Astrocyte (in vitro differentiated cells and primary cell): Measurements from ENCODE around the gene GPR39. TPM values are rescaled to one million over a fixed set of nuclear protein-coding genes. Genes with fewer than 3 reads are reported as not detected.

Experiments
- DNase-seq: peaks from one replicate; pipeline ENCODE4 v3.0.0-alpha.2; 2010; ENCODE audit warnings: low read depth
- FAIRE-seq: peaks from 2 replicates; lab custom pipeline; 2011; peaks lifted over from hg19 to GRCh38; lab: Jason Lieb, UNC
- H2AFZ ChIP-seq: 2 replicates; pipeline ENCODE4 v1.6.0; 2012; ENCODE audit warnings: low read depth, low read length, inconsistent platforms
- H3K27ac ChIP-seq: 2 replicates; pipeline ENCODE4 v1.5.1; 2011; ENCODE audit warnings: low read depth, low read length, inconsistent platforms
- H3K27me3 ChIP-seq: 2 replicates; pipeline ENCODE4 v1.6.0; 2011; ENCODE audit warnings: low read length, inconsistent platforms; ENCODE audit not compliant: insufficient read depth
- H3K36me3 ChIP-seq: 2 replicates; pipeline ENCODE4 v1.5.1; 2011; ENCODE audit warnings: low read length, inconsistent platforms; ENCODE audit not compliant: insufficient read depth
- H3K4me1 ChIP-seq: 2 replicates; pipeline ENCODE4 v1.5.1; 2011; ENCODE audit warnings: low read length, inconsistent platforms; ENCODE audit not compliant: insufficient read depth
- H3K4me2 ChIP-seq: 2 replicates; pipeline ENCODE4 v1.6.0; 2012; ENCODE audit warnings: low read length, inconsistent platforms
- H3K4me3 ChIP-seq: 2 replicates; pipeline ENCODE4 v1.5.1; 2011; ENCODE audit warnings: low read depth, mild to moderate bottlenecking, low read length, inconsistent platforms; ENCODE audit not compliant: insufficient read depth
- H3K79me2 ChIP-seq: 2 replicates; pipeline ENCODE4 v1.6.0; 2012; ENCODE audit warnings: mild to moderate bottlenecking, low read length, inconsistent platforms; ENCODE audit not compliant: insufficient read depth
- H3K9ac ChIP-seq: 2 replicates; pipeline ENCODE4 v1.6.0; 2012; ENCODE audit warnings: mild to moderate bottlenecking, low read length, inconsistent platforms
- H3K9me3 ChIP-seq: 2 replicates; pipeline ENCODE4 v1.5.1; 2012; ENCODE audit warnings: low read depth, mild to moderate bottlenecking, low read length, inconsistent platforms; ENCODE audit not compliant: insufficient read depth
- H4K20me1 ChIP-seq: 2 replicates; pipeline ENCODE4 v1.6.0; 2012; ENCODE audit warnings: low read length, inconsistent platforms; ENCODE audit not compliant: insufficient read depth
- H3K27ac Mint-ChIP-seq: one replicate; pipeline ENCODE4 v1.8.0; 2021; ENCODE audit warnings: mild to moderate bottlenecking, mixed read lengths; ENCODE audit not compliant: unreplicated experiment
- H3K27me3 Mint-ChIP-seq: one replicate; pipeline ENCODE4 v1.8.0; 2021; ENCODE audit warnings: low read depth, mixed read lengths; ENCODE audit not compliant: unreplicated experiment
- H3K36me3 Mint-ChIP-seq: one replicate; pipeline ENCODE4 v1.8.0; 2021; ENCODE audit warnings: low read depth, mixed read lengths; ENCODE audit not compliant: unreplicated experiment
- H3K4me1 Mint-ChIP-seq: one replicate; pipeline ENCODE4 v1.8.0; 2021; ENCODE audit warnings: low read depth, mixed read lengths; ENCODE audit not compliant: unreplicated experiment
- H3K4me3 Mint-ChIP-seq: one replicate; pipeline ENCODE4 v1.8.0; 2021; ENCODE audit warnings: mild to moderate bottlenecking, moderate library complexity, mixed read lengths; ENCODE audit not compliant: unreplicated experiment
- H3K9me3 Mint-ChIP-seq: one replicate; pipeline ENCODE4 v1.8.0; 2021; ENCODE audit warnings: mild to moderate bottlenecking, mixed read lengths; ENCODE audit not compliant: unreplicated experiment
- EZH2 ChIP-seq: IDR thresholded peaks from 2 replicates; pipeline ENCODE4 v1.6.1; 2012; ENCODE audit warnings: mild to moderate bottlenecking, low read length, inconsistent platforms; ENCODE audit not compliant: insufficient read depth
- total RNA-seq: library from RNA; stranded (reverse); gene quantifications from 2 replicates; pipeline ENCODE4 v1.2.1, GENCODE V29; 2021
- TF ChIP-seq, protein P1 (sequence below): IDR thresholded peaks from 2 replicates; pipeline ENCODE4 v1.5.1; 2011; ENCODE audit warnings: low read depth, mild to moderate bottlenecking, inconsistent platforms, low read length, moderate library complexity; ENCODE audit not compliant: insufficient read depth

The GPR39 gene
- total RNA-seq, 1 donor from 2014 or later, result 4.4 TPM

- FAIRE-seq, result no peak
- H3K4me3 ChIP-seq, result no peak overlapping the region
- no peak for DNase-seq
These were observed 6.1 kb downstream of the GPR39 start for GRCh38 chr2:132422736-132423135.

GRCh38 chr2:132424526-132425121 lies 8.0 kb downstream of the GPR39 start:
- no peaks in the 10 kb centered on the region for H4K20me1 ChIP-seq
- peak; percentile 58 for DNase-seq
- FAIRE-seq, result no peak
- no peaks in the 10 kb centered on the region for H3K27me3 ChIP-seq
- H3K27me3 Mint-ChIP-seq, result peaks cover 2% of the 10 kb centered on the region
- no peak overlapping the region for H3K4me3 ChIP-seq
- H3K36me3 Mint-ChIP-seq, result peaks cover 3% of the 10 kb centered on the region
- no peak overlapping the region for H3K4me2 ChIP-seq
- peaks cover 14% of the 10 kb centered on the region for H3K4me1 Mint-ChIP-seq
- H3K27ac Mint-ChIP-seq, result no peak overlapping the region
- no peaks in the 10 kb centered on the region for H3K4me1 ChIP-seq
- H3K9me3 Mint-ChIP-seq, result peaks cover 3% of the 10 kb centered on the region
- H3K9ac ChIP-seq, result no peak overlapping the region
- no peak overlapping the region for H3K4me3 Mint-ChIP-seq
- no peak overlapping the region for H3K27ac ChIP-seq
- no peak for TF ChIP-seq EZH2
- TF ChIP-seq, protein P1, sequence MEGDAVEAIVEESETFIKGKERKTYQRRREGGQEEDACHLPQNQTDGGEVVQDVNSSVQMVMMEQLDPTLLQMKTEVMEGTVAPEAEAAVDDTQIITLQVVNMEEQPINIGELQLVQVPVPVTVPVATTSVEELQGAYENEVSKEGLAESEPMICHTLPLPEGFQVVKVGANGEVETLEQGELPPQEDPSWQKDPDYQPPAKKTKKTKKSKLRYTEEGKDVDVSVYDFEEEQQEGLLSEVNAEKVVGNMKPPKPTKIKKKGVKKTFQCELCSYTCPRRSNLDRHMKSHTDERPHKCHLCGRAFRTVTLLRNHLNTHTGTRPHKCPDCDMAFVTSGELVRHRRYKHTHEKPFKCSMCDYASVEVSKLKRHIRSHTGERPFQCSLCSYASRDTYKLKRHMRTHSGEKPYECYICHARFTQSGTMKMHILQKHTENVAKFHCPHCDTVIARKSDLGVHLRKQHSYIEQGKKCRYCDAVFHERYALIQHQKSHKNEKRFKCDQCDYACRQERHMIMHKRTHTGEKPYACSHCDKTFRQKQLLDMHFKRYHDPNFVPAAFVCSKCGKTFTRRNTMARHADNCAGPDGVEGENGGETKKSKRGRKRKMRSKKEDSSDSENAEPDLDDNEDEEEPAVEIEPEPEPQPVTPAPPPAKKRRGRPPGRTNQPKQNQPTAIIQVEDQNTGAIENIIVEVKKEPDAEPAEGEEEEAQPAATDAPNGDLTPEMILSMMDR, result no peak
- no peak overlapping the region for H2AFZ ChIP-seq
- peaks cover 20% of the 10 kb centered on the region for H3K79me2 ChIP-seq
- no peaks in the 10 kb centered on the region for H3K36me3 ChIP-seq
- no peaks in the 10 kb centered on the region for H3K9me3 ChIP-seq

More at GRCh38 chr2:132422736-132423135, 6.1 kb downstream of the GPR39 start:
- Histone ChIP-seq H3K9me3 (no peaks in the 10 kb centered on the region), H3K9ac (no peak overlapping the region), H3K27ac (no peak overlapping the region), H3K4me1 (no peaks in the 10 kb centered on the region), H3K27me3 (no peaks in the 10 kb centered on the region), H3K36me3 (no peaks in the 10 kb centered on the region), H2AFZ (no peak overlapping the region), H3K4me2 (no peak overlapping the region), H3K79me2 (peaks cover 31% of the 10 kb centered on the region), H4K20me1 (no peaks in the 10 kb centered on the region)
- H3K36me3 Mint-ChIP-seq, result peaks cover 3% of the 10 kb centered on the region
- no peak overlapping the region for H3K27ac Mint-ChIP-seq
- TF ChIP-seq, protein P1, result no peak
- TF ChIP-seq EZH2, result no peak
- H3K4me3 Mint-ChIP-seq, result no peak overlapping the region
- H3K9me3 Mint-ChIP-seq, result peaks cover 3% of the 10 kb centered on the region
- H3K4me1 Mint-ChIP-seq, result peaks cover 20% of the 10 kb centered on the region
- H3K27me3 Mint-ChIP-seq, result peaks cover 2% of the 10 kb centered on the region

- peaks cover 9% of the 10 kb centered on the region for H3K4me1 Mint-ChIP-seq
- no peak overlapping the region for H3K27ac ChIP-seq
- no peak for FAIRE-seq
These were observed 9.4 kb downstream of the GPR39 start for GRCh38 chr2:132426033-132426432.

More at GRCh38 chr2:132426033-132426432, 9.4 kb downstream of the GPR39 start:
- Histone ChIP-seq H3K36me3 (no peaks in the 10 kb centered on the region), H3K9ac (no peak overlapping the region), H3K27me3 (no peaks in the 10 kb centered on the region), H3K4me3 (no peak overlapping the region), H4K20me1 (no peaks in the 10 kb centered on the region), H3K4me1 (no peaks in the 10 kb centered on the region), H3K4me2 (no peak overlapping the region), H3K79me2 (peaks cover 17% of the 10 kb centered on the region), H2AFZ (no peak overlapping the region), H3K9me3 (no peaks in the 10 kb centered on the region)
- DNase-seq, result no peak
- no peak overlapping the region for H3K27ac Mint-ChIP-seq
- peaks cover 3% of the 10 kb centered on the region for H3K9me3 Mint-ChIP-seq
- TF ChIP-seq EZH2, result no peak
- TF ChIP-seq, protein P1, result no peak
- peaks cover 2% of the 10 kb centered on the region for H3K27me3 Mint-ChIP-seq
- H3K36me3 Mint-ChIP-seq, result peaks cover 3% of the 10 kb centered on the region
- H3K4me3 Mint-ChIP-seq, result no peak overlapping the region
